Forelimb muscle (tissue), 1 donor: Measurements from ENCODE around the gene ZNF491. TPM values are rescaled to one million over a fixed set of nuclear protein-coding genes. Genes with fewer than 3 reads are reported as not detected.

Experiments
- polyA plus RNA-seq: library from polyadenylated mRNA; unstranded; fragments of 120-200 nt; gene quantifications from one replicate; pipeline ENCODE4 v1.2.1, GENCODE V29; 2013; ENCODE audit not compliant: insufficient read length

ZNF491 gene
- polyA plus RNA-seq, 1 donor: 3.5 TPM

Other genes with a start within 250 kb of the ZNF491 start
- gene ELOF1, start 239.3 kb upstream of the ZNF491 start, polyA plus RNA-seq: 31.8 TPM
- gene ACP5, start 220.9 kb upstream of the ZNF491 start, polyA plus RNA-seq: 1.1 TPM
- 11.7 TPM for gene ZNF627, start 201.0 kb upstream of the ZNF491 start, polyA plus RNA-seq
- gene ZNF823, start 59.6 kb upstream of the ZNF491 start, polyA plus RNA-seq: 3.5 TPM
- gene ZNF441, start 31.5 kb upstream of the ZNF491 start, polyA plus RNA-seq: 5.3 TPM
- 5.7 TPM for gene ZNF440, start 15.8 kb downstream of the ZNF491 start, polyA plus RNA-seq
- gene ZNF439, start 50.2 kb downstream of the ZNF491 start, polyA plus RNA-seq: 4.4 TPM
- 3.4 TPM for gene ZNF69, start 89.3 kb downstream of the ZNF491 start, polyA plus RNA-seq
- gene ZNF700, start 126.6 kb downstream of the ZNF491 start, polyA plus RNA-seq: 7.0 TPM
- gene ZNF763, start 166.5 kb downstream of the ZNF491 start, polyA plus RNA-seq: 1.7 TPM
- gene ZNF433, start 237.2 kb downstream of the ZNF491 start, polyA plus RNA-seq: 4.3 TPM